Activated CD4-positive, alpha-beta T cell treated with anti-CD3 and anti-CD28 coated beads, Interleukin-2, amount 10 ng/mL, durations not matched to agents 7 days and 5 days (primary cell): Measurements from ENCODE around the gene PHF2. TPM values are rescaled to one million over a fixed set of nuclear protein-coding genes. Genes with fewer than 3 reads are reported as not detected.

Source experiments
- CTCF ChIA-PET: fragments of 350-600 bp; sonication (Branson Sonifier 250); formaldehyde crosslinking; loops from one replicate; lab custom pipeline; 2021; ENCODE audit warnings: antibody characterized with exemption; lab: Charles Lee
- POLR2A ChIA-PET: fragments of 350-600 bp; sonication (Branson Sonifier 250); formaldehyde crosslinking; loops from one replicate; lab custom pipeline; 2021; ENCODE audit warnings: antibody characterized with exemption; lab: Charles Lee
- DNase-seq: peaks from one replicate; pipeline ENCODE4 v3.0.0-alpha.2; 2020
- H3K27ac Mint-ChIP-seq: one replicate; pipeline ENCODE4 v1.8.0; 2021; ENCODE audit warnings: mild to moderate bottlenecking, moderate library complexity, mixed read lengths
- H3K27me3 Mint-ChIP-seq: one replicate; pipeline ENCODE4 v1.8.0; 2021; ENCODE audit warnings: mixed read lengths
- H3K36me3 Mint-ChIP-seq: one replicate; pipeline ENCODE4 v1.8.0; 2021; ENCODE audit warnings: low read depth, mixed read lengths
- H3K4me1 Mint-ChIP-seq: one replicate; pipeline ENCODE4 v1.8.0; 2021; ENCODE audit warnings: mixed read lengths
- H3K4me3 Mint-ChIP-seq: one replicate; pipeline ENCODE4 v1.8.0; 2021; ENCODE audit warnings: mild to moderate bottlenecking, moderate library complexity, mixed read lengths
- H3K9me3 Mint-ChIP-seq: one replicate; pipeline ENCODE4 v1.8.0; 2021; ENCODE audit warnings: mixed read lengths
- total RNA-seq, 2 experiments: library from RNA; stranded (reverse); gene quantifications; one replicate each; pipeline ENCODE4 v1.2.3, GENCODE V29; 2021

PHF2 gene
- total RNA-seq, 2 experiments from 2014 or later, result 29.3 to 29.4 TPM

GRCh38 chr9:93701494-93702218 lies 125.3 kb downstream of the PHF2 start:
- DNase-seq, result no peak
- CTCF ChIA-PET, result no interaction called here
- POLR2A ChIA-PET, result no interaction called here
- no peak overlapping the region for H3K27ac Mint-ChIP-seq
- no peaks in the 10 kb centered on the region for H3K4me1 Mint-ChIP-seq
- no peaks in the 10 kb centered on the region for H3K36me3 Mint-ChIP-seq
- H3K27me3 Mint-ChIP-seq, result peaks cover 9% of the 10 kb centered on the region
- peaks cover 19% of the 10 kb centered on the region for H3K9me3 Mint-ChIP-seq
- no peak overlapping the region for H3K4me3 Mint-ChIP-seq

DNA sequence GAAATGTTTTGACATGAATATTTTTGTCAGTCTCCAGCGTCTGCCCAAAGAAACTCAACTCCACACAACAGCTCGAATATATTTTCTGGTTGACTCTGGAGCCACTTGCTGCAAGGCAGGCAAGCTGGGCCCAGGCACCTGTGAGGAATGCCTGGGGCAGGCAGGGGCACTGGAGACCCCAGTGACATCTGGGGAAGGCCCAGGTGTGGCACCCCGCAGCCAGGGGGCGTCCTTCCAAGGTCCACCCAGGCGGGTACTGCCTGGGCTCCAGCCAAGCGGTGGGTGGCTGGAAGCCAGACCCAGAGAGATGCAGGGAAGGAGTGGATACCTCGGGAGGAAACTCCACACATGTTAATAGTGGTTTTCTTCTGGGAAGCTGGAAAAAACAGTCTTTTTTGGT lies 125.9 kb downstream of the PHF2 start:
- Mint-ChIP-seq H3K27me3 (peaks cover 9% of the 10 kb centered on the region), H3K4me3 (no peak overlapping the region), H3K36me3 (no peaks in the 10 kb centered on the region), H3K4me1 (no peaks in the 10 kb centered on the region), H3K9me3 (peaks cover 19% of the 10 kb centered on the region), H3K27ac (no peak overlapping the region)
- DNase-seq, result no peak
- ChIA-PET CTCF (no interaction called here), POLR2A (no interaction called here)

GRCh38 chr9:93708289-93708986 lies 132.1 kb downstream of the PHF2 start:
- DNase-seq, result no peak
- Mint-ChIP-seq H3K4me1 (peaks cover under 1% of the 10 kb centered on the region), H3K27ac (no peak overlapping the region), H3K9me3 (peaks cover 3% of the 10 kb centered on the region), H3K27me3 (peaks cover 9% of the 10 kb centered on the region), H3K36me3 (no peaks in the 10 kb centered on the region), H3K4me3 (no peak overlapping the region)
- CTCF ChIA-PET, result no interaction called here
- POLR2A ChIA-PET, result no interaction called here

- peaks cover 2% of the 10 kb centered on the region for H3K9me3 Mint-ChIP-seq
- H3K36me3 Mint-ChIP-seq, result no peaks in the 10 kb centered on the region
- no peak overlapping the region for H3K27ac Mint-ChIP-seq
- ChIA-PET CTCF (no interaction called here), POLR2A (no interaction called here)
- no peak for DNase-seq
- peaks cover 4% of the 10 kb centered on the region for H3K4me1 Mint-ChIP-seq
- peaks cover 7% of the 10 kb centered on the region for H3K27me3 Mint-ChIP-seq
- no peak overlapping the region for H3K4me3 Mint-ChIP-seq
Observed at GRCh38 chr9:93708987-93709302, 132.6 kb downstream of the PHF2 start.

DNA sequence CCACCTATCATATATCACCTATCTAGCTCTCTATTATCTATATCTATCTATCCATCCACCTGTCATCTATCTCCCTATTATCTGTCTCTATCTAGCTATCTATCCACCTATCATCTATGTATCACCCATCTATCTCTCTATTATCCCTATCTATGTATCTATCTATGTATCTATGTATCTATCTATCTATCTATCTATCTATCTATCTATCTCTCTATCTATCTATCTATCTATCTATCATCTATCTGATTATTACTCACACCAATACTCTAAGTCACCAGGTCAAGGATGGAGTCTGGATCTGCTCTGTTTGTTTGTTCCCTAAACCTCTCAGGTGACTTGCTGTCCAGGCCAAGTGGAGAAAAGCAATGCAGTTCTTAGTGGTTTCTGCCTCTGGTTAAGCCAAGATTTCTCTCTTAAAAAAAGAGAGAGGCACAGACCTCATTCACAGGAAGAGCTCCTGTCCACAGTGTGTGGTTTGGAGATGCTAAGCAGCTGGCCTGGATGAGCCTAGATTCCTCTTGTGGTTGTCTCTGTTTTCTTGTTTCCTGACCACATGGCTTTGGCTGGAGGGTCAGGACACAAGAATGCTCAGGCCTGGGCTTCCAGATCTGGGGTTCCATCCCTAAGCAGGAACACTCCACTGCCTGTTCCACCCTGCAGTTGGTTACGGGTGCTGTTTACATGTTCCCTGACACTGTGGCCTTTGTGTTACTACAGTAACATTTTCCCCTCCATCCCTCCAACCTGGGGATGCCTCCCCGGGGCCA lies 133.4 kb downstream of the PHF2 start:
- H3K27ac Mint-ChIP-seq, result no peak overlapping the region
- H3K27me3 Mint-ChIP-seq, result peaks cover 6% of the 10 kb centered on the region
- DNase-seq, result no peak
- POLR2A ChIA-PET, result no interaction called here
- CTCF ChIA-PET, result no interaction called here
- no peak overlapping the region for H3K4me3 Mint-ChIP-seq
- H3K36me3 Mint-ChIP-seq, result no peaks in the 10 kb centered on the region
- peaks cover 4% of the 10 kb centered on the region for H3K4me1 Mint-ChIP-seq
- H3K9me3 Mint-ChIP-seq, result no peaks in the 10 kb centered on the region

- Mint-ChIP-seq H3K4me3 (no peak overlapping the region), H3K4me1 (peaks cover 4% of the 10 kb centered on the region), H3K9me3 (peaks cover 3% of the 10 kb centered on the region), H3K36me3 (no peaks in the 10 kb centered on the region), H3K27ac (no peak overlapping the region), H3K27me3 (peaks cover 6% of the 10 kb centered on the region)
- no peak for DNase-seq
- ChIA-PET CTCF (no interaction called here), POLR2A (no interaction called here)
Observed at GRCh38 chr9:93710370-93710723, 134.0 kb downstream of the PHF2 start.

DNA sequence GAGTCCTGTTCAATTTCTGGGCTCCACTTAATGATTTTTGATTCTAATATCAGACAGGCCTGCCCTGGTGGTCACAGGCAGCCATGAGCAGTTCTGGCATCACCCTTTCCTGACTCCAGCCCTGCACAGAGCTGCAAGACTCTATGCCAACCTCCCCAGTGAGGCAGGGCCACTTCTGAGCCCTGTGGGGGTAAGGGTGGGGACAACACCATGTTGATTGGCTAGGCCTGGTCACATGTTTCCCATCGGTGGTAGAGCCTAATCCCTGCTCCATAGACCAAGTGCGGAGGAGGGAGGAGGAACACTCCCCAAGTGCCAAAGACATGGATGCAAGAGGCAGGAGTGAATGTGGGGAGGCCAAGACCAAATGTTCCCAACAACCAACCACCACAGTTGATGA lies 134.6 kb downstream of the PHF2 start:
- Mint-ChIP-seq H3K4me3 (no peak overlapping the region), H3K36me3 (no peaks in the 10 kb centered on the region), H3K4me1 (peaks cover 4% of the 10 kb centered on the region), H3K27ac (no peak overlapping the region), H3K9me3 (peaks cover 3% of the 10 kb centered on the region), H3K27me3 (peaks cover 6% of the 10 kb centered on the region)
- ChIA-PET POLR2A (no interaction called here), CTCF (no interaction called here)
- DNase-seq, result no peak

- peaks cover 10% of the 10 kb centered on the region for H3K9me3 Mint-ChIP-seq
- POLR2A ChIA-PET, result no interaction called here
- DNase-seq, result no peak
- no peak overlapping the region for H3K4me3 Mint-ChIP-seq
- H3K36me3 Mint-ChIP-seq, result no peaks in the 10 kb centered on the region
- H3K27ac Mint-ChIP-seq, result no peak overlapping the region
- H3K4me1 Mint-ChIP-seq, result peaks cover 6% of the 10 kb centered on the region
- peaks cover 8% of the 10 kb centered on the region for H3K27me3 Mint-ChIP-seq
- CTCF ChIA-PET, result interaction anchor here (0.6 kb wide), 1 partner anchor 46 kb away, joined by 3 read pairs; no protein-coding TSS in a partner anchor
Observed at GRCh38 chr9:93712896-93713295, 136.5 kb downstream of the PHF2 start.

GRCh38 chr9:93713716-93714115 lies 137.3 kb downstream of the PHF2 start:
- POLR2A ChIA-PET, result no interaction called here
- Mint-ChIP-seq H3K27ac (no peak overlapping the region), H3K4me1 (peaks cover 6% of the 10 kb centered on the region), H3K4me3 (no peak overlapping the region), H3K27me3 (peaks cover 8% of the 10 kb centered on the region), H3K36me3 (no peaks in the 10 kb centered on the region), H3K9me3 (peaks cover 10% of the 10 kb centered on the region)
- DNase-seq, result no peak
- CTCF ChIA-PET, result no interaction called here

- CTCF ChIA-PET, result no interaction called here
- Mint-ChIP-seq H3K9me3 (peaks cover 7% of the 10 kb centered on the region), H3K27me3 (no peaks in the 10 kb centered on the region), H3K4me1 (peaks cover 2% of the 10 kb centered on the region), H3K36me3 (no peaks in the 10 kb centered on the region), H3K27ac (no peak overlapping the region), H3K4me3 (no peak overlapping the region)
- POLR2A ChIA-PET, result no interaction called here
- no peak for DNase-seq
Observed at GRCh38 chr9:93721417-93721965, 145.1 kb downstream of the PHF2 start.

DNA sequence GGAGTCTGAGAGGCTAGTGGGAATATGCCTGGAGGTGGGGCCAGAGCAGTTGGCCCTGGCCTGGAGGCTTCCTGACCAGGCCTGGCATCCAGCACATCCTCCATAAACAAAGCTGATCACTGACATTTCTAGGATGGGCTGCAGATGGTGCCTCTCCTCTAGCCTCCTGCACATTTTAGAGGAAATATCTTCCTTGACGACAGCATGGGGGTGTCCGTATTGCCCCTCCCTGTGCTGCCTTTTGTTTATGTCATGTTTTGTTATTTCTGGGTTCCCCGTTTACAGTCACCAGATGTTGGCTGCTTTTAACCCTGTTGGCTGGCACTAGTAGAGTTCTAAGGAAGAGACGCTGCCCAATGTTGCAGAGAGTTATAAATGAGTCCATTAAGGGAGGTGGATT lies 148.5 kb downstream of the PHF2 start:
- Mint-ChIP-seq H3K36me3 (no peaks in the 10 kb centered on the region), H3K27ac (no peak overlapping the region), H3K4me3 (no peak overlapping the region), H3K4me1 (no peaks in the 10 kb centered on the region), H3K9me3 (peaks cover 3% of the 10 kb centered on the region), H3K27me3 (peaks cover 5% of the 10 kb centered on the region)
- POLR2A ChIA-PET, result no interaction called here
- no peak for DNase-seq
- CTCF ChIA-PET, result no interaction called here

- DNase-seq, result no peak
- H3K27ac Mint-ChIP-seq, result no peak overlapping the region
- no peaks in the 10 kb centered on the region for H3K36me3 Mint-ChIP-seq
- H3K4me1 Mint-ChIP-seq, result no peaks in the 10 kb centered on the region
- H3K4me3 Mint-ChIP-seq, result no peak overlapping the region
- H3K9me3 Mint-ChIP-seq, result peaks cover 3% of the 10 kb centered on the region
- POLR2A ChIA-PET, result no interaction called here
- CTCF ChIA-PET, result interaction anchor here (0.7 kb wide), 1 partner anchor 225 kb away, joined by 3 read pairs; no protein-coding TSS in a partner anchor
- peaks cover 5% of the 10 kb centered on the region for H3K27me3 Mint-ChIP-seq
Observed at GRCh38 chr9:93725382-93725781, 149.0 kb downstream of the PHF2 start.

DNA sequence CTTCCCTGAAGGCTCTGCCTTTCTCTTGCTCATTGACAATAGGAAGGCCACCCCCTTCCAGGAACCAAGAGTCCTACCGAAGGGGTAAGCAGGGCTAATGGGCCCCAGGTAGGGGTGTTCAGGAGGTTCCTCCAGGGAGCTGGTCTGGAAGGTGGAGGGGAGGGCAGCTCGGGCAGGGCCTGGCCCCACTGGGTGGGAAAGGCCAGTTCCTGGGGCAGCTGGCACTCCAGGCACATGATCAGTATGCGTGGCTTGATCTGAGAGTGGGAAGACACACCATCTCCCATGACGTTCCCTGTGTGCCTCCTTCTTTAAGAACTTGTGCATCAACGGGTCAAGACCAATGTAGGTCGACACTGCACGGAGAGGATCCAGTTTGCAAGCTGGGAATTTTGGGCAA lies 149.8 kb downstream of the PHF2 start:
- no peaks in the 10 kb centered on the region for H3K36me3 Mint-ChIP-seq
- POLR2A ChIA-PET, result no interaction called here
- H3K27ac Mint-ChIP-seq, result no peak overlapping the region
- no peak overlapping the region for H3K4me3 Mint-ChIP-seq
- no peak for DNase-seq
- H3K4me1 Mint-ChIP-seq, result no peaks in the 10 kb centered on the region
- H3K27me3 Mint-ChIP-seq, result peaks cover 5% of the 10 kb centered on the region
- peaks cover 3% of the 10 kb centered on the region for H3K9me3 Mint-ChIP-seq
- CTCF ChIA-PET, result interaction anchor here (0.6 to 0.7 kb wide), 2 partner anchors 224 to 1336 kb away, joined by 3 read pairs; no protein-coding TSS in a partner anchor
